Measurements from ENCODE around the gene DMPK.

The DMPK gene

DNA sequence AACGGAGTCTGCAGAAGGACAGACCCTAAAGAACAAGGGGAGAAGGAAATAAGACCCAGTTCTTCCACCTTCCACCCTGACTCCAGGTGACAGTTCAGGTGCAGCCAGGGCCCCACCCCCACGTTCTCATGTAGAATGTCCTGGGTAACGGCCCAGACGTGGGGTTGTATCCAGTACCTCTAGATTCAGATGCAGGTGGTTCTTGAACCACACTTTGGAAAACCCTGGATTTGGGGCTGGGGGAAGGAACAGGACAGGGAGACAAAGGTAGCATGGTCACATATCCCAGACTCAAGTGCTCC, 2.2 kb downstream of the DMPK start:
- no peak overlapping the region for H3K9ac ChIP-seq
- H3K27ac ChIP-seq, result no peak overlapping the region
- no peak for TF ChIP-seq Cebpa-rat (IDR thresholded peaks at IDR 0.05)

DNA sequence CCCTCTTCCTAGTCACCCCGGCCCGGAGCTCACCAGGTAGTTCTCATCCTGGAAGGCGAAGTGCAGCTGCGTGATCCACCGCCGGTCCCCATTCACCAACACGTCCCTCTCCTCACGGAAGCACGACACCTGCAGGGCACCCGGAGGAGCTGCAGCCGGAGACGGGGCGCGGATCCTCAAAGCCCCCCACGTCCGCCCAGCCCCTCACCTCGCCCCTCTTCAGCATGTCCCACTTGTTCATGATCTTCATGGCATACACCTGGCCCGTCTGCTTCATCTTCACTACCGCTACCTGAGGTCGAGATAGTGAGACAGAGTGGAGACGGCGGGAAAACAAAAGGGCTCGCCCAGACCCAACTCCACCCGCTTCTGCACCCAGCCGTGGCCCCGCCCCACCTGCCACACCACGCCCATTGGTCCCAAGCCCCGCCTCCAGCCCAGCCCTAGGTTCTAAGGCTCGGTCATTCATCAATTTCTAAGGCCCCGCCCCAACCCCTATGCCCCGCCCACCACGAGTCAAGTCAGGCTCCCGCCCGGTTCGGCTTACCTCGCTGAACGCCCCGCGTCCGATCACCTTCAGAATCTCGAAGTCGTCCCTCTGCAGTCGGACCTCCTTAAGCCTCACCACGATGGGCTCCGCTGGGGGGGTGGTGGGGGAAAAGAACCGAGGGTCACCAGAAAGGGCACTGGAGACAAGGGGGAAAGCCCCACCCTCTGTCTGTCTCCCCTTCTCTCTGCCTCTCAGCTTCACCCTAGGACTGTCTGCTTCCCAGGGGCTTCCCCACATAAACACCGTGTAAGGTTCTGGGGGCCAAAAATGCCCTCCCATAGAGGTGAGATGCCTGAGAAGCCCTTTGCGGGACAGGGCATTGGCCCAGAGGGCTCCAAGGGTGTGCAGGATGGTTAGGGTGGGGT, 2.8 kb downstream of the DMPK start:
- Histone ChIP-seq H3K9ac (no peak overlapping the region), H3K27ac (no peak overlapping the region), H3K4me1 (peaks cover 28% of the 10 kb centered on the region), H3K9me3 (no peaks in the 10 kb centered on the region), H3K4me3 (peak overlapping the region; percentile 54), H3K27me3 (no peaks in the 10 kb centered on the region), H4K20me1 (peaks cover 56% of the 10 kb centered on the region), H3K36me3 (peaks cover 12% of the 10 kb centered on the region; the same call in 1 of the 2 replicates), H3K4me2 (peak overlapping the region; percentile 94)
- TF ChIP-seq Cebpa-rat (IDR thresholded peaks at IDR 0.05), result no peak

More for the DNA sequence above, 2.2 kb downstream of the DMPK start:
- no peaks in the 10 kb centered on the region for H3K27me3 ChIP-seq
- no peak overlapping the region for H3K4me2 ChIP-seq
- peaks cover 28% of the 10 kb centered on the region for H3K4me1 ChIP-seq
- peaks cover 18% of the 10 kb centered on the region; the same call in 1 of the 2 replicates for H3K36me3 ChIP-seq
- no peak overlapping the region for H3K4me3 ChIP-seq
- H3K9me3 ChIP-seq, result no peaks in the 10 kb centered on the region
- peaks cover 62% of the 10 kb centered on the region for H4K20me1 ChIP-seq

DNA sequence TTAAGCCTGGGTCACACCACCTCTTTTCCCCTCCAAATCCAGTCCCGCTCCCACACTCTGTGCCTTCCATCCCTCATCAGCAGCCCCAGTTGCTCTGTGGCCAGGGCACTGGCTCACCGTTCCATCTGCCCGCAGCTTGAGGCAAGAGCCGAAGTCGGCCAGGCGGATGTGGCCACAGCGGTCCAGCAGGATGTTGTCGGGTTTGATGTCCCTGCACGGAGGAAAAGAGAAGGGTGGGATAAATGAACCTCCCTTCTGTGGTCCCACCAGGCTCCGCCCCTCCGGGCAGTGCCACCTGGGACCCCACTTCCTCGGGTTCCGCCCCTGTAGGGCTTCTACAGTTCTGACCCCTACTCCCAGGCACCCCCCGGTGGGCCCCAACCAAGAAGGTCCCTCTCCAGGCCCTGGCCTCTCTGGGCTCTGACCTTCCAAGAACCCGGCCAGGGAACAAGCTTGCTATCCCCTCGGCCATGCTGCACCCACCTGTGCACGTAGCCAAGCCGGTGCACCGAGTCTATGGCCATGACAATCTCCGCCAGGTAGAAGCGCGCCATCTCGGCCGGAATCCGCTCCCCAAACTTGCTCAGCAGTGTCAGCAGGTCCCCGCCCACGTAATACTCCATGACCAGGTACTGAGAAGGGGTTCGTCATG, 4.2 kb downstream of the DMPK start:
- Histone ChIP-seq H3K4me2 (peak overlapping the region; percentile 94), H3K4me3 (no peak overlapping the region), H3K27me3 (no peaks in the 10 kb centered on the region), H4K20me1 (peaks cover 48% of the 10 kb centered on the region), H3K36me3 (peaks cover 12% of the 10 kb centered on the region; the same call in 1 of the 2 replicates), H3K9ac (no peak overlapping the region), H3K4me1 (peaks cover 34% of the 10 kb centered on the region), H3K9me3 (no peaks in the 10 kb centered on the region), H3K27ac (no peak overlapping the region)
- no peak for TF ChIP-seq Cebpa-rat (IDR thresholded peaks at IDR 0.05)

DNA sequence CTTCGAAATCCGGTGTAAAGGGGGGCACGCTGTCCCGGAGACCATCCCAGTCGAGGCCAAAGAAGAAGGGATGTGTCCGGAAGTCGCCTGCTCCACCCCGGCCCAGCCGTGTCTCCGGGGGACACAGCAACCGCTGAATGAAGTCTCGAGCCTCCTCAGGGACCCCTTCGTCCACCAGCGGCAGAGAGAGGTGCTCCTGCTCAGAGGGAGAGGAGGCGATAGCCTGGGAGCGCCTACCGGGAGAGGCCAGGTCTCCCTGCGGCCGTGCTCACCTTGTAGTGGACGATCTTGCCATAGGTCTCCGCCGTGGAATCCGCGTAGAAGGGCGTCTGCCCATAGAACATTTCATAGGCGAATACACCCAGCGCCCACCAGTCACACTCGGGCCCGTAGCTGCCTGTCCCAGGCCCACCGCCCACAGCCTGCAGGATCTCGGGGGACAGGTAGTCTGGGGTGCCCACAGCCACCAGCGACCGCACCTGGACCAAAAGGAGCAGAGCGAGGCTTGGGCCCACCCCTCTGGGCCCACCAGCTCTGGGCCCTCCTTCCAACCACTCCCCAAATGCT, 4.8 kb downstream of the DMPK start:
- peaks cover 40% of the 10 kb centered on the region for H3K4me1 ChIP-seq
- no peak overlapping the region for H3K9ac ChIP-seq
- no peak overlapping the region for H3K4me3 ChIP-seq
- TF ChIP-seq Cebpa-rat (IDR thresholded peaks at IDR 0.05), result no peak
- H4K20me1 ChIP-seq, result peaks cover 49% of the 10 kb centered on the region
- H3K27me3 ChIP-seq, result no peaks in the 10 kb centered on the region
- H3K36me3 ChIP-seq, result peaks cover 12% of the 10 kb centered on the region; the same call in 1 of the 2 replicates
- H3K4me2 ChIP-seq, result no peak overlapping the region
- H3K27ac ChIP-seq, result no peak overlapping the region
- no peaks in the 10 kb centered on the region for H3K9me3 ChIP-seq

DNA sequence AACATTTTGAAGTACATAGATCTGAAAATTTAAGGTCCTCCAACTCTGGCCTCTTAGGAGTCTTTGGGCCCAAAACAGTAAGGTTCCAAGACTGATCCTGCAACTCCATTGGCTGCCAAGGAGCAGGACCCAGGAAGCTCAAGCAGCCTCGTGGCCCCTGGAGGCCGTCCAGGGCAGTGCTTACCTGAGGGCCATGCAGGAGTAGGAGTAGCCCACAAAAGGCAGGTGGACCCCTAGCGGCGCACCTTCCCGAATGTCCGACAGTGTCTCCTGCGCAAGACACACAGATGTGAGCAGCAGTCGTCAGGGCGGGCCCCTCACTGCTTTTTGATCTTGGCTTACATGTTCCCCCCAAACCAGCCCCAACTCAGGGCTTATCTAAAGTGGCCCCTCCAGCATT, 7.5 kb downstream of the DMPK start:
- H3K9me3 ChIP-seq, result no peaks in the 10 kb centered on the region
- H3K36me3 ChIP-seq, result peaks cover 12% of the 10 kb centered on the region; the same call in 1 of the 2 replicates
- H3K4me3 ChIP-seq, result no peak overlapping the region
- peaks cover 47% of the 10 kb centered on the region for H3K4me1 ChIP-seq
- no peak overlapping the region for H3K4me2 ChIP-seq
- no peak for TF ChIP-seq Cebpa-rat (IDR thresholded peaks at IDR 0.05)
- H4K20me1 ChIP-seq, result peaks cover 42% of the 10 kb centered on the region
- no peak overlapping the region for H3K9ac ChIP-seq
- no peaks in the 10 kb centered on the region for H3K27me3 ChIP-seq
- H3K27ac ChIP-seq, result no peak overlapping the region

- Histone ChIP-seq H3K4me1 (peaks cover 35% of the 10 kb centered on the region), H3K27ac (no peak overlapping the region), H3K9ac (no peak overlapping the region; the same call in 1 of the 2 replicates), H3K4me3 (no peak overlapping the region), H3K27me3 (peaks cover 2% of the 10 kb centered on the region; the same call in 1 of the 2 replicates), H3K9me3 (no peaks in the 10 kb centered on the region), H3K4me2 (peak overlapping the region; percentile 98), H4K20me1 (peaks cover 33% of the 10 kb centered on the region), H3K36me3 (peaks cover 12% of the 10 kb centered on the region; the same call in 1 of the 2 replicates)
- TF ChIP-seq Cebpa-rat (IDR thresholded peaks at IDR 0.05), result no peak
Measured at GRCh38 chr19:45773384-45773783, 8.9 kb downstream of the DMPK start.

DNA sequence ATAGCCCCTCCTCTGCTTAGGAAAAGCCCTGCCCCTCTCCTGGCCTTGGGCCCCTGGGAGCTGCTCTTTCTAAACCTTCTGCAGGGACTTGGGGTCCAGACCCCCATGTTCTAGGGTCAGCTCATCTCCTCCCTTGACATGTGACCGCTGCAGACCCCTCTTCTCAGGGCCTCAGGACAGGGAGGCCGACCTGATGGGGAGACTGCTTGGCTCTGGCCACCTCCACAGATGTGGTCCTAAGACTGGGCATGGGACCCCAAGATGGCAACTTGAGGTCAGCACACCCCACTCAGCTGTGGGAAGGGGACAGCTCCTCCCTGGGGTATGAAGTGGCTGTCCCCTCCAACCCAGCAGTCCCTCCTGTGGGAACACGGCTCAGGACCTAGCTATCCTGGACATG, 9.4 kb downstream of the DMPK start:
- peaks cover 28% of the 10 kb centered on the region for H4K20me1 ChIP-seq
- no peak overlapping the region for H3K27ac ChIP-seq
- peak overlapping the region; percentile 98 for H3K4me2 ChIP-seq
- H3K9ac ChIP-seq, result no peak overlapping the region; the same call in 1 of the 2 replicates
- H3K27me3 ChIP-seq, result peaks cover 6% of the 10 kb centered on the region
- H3K36me3 ChIP-seq, result peaks cover 12% of the 10 kb centered on the region; the same call in 1 of the 2 replicates
- TF ChIP-seq Cebpa-rat (IDR thresholded peaks at IDR 0.05), result no peak
- peaks cover 35% of the 10 kb centered on the region for H3K4me1 ChIP-seq
- no peaks in the 10 kb centered on the region for H3K9me3 ChIP-seq
- no peak overlapping the region for H3K4me3 ChIP-seq

DNA sequence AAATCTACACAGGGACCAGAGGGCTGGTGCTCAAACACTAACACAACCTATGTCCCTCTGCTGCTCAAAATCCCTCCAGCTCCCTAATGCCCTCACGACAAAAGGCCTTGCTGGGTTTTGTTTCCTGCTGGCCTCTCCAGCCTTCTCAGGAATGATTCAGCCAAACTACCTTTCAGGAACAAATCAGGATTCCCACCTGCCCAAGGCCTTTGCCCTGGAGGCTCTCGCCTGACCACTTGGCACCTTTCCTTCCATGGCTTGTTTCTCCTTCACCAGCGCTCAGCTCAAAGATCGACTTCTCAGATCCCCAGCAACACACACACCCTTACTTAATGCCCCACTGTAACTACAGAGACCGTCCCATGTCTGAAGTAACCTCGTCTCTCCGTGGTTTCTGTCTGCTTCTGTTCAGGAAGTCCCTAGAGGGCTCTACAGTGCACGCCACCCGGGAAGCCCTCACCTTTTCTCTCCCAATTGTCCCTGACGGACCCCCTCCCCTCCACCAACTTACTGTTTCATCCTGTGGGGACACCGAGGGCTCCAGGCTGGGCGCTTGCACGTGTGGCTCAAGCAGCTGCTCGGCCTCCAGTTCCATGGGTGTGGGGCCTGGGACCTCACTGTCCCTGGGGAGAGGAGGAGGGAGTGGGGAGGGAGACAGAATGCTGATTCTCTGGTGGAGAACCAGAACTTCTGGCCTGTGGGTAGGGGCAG, 10.0 kb downstream of the DMPK start:
- Histone ChIP-seq H3K4me3 (no peak overlapping the region), H3K4me2 (peak overlapping the region; percentile 98), H3K9me3 (no peaks in the 10 kb centered on the region), H3K27ac (no peak overlapping the region), H3K9ac (peak overlapping the region; percentile 21; the same call in 1 of the 2 replicates), H3K4me1 (peaks cover 41% of the 10 kb centered on the region), H4K20me1 (peaks cover 24% of the 10 kb centered on the region), H3K36me3 (peaks cover 7% of the 10 kb centered on the region; the same call in 1 of the 2 replicates), H3K27me3 (peaks cover 13% of the 10 kb centered on the region)
- no peak for TF ChIP-seq Cebpa-rat (IDR thresholded peaks at IDR 0.05)

DNA sequence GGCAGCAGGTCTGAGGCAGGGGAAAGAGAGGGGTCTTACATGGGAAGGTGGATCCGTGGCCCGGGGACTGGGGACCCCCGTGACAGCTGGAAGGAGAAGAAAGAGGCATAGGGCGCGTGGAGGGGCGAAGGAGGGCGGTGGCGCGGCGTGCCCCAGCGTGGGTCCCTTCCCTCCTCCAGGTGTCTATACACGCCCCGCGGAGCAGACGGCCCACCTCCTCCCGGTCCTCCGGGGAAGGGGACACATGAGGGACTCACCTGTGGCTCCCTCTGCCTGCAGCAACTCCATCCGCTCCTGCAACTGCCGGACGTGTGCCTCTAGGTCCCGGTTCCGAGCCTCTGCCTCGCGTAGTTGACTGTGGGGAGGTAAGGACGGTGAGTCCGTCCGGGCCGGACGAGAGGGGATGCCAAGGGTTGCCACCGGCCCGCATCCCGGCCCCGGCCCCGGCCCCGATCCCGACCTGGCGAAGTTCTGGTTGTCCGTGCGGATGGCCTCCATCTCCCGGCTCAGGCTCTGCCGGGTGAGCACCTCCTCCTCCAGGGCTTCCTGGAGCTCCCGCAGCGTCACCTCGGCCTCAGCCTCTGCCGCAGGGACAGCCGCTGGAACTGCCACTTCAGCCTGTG, 10.9 kb downstream of the DMPK start:
- no peaks in the 10 kb centered on the region; the same call in 1 of the 2 replicates for H3K36me3 ChIP-seq
- H3K4me1 ChIP-seq, result peaks cover 48% of the 10 kb centered on the region
- H3K9me3 ChIP-seq, result no peaks in the 10 kb centered on the region
- H4K20me1 ChIP-seq, result peaks cover 24% of the 10 kb centered on the region
- peak overlapping the region; percentile 85; the same call in 1 of the 2 replicates for H3K4me3 ChIP-seq
- no peak for TF ChIP-seq Cebpa-rat (IDR thresholded peaks at IDR 0.05)
- H3K9ac ChIP-seq, result no peak overlapping the region
- no peak overlapping the region for H3K27ac ChIP-seq
- peaks cover 19% of the 10 kb centered on the region for H3K27me3 ChIP-seq
- H3K4me2 ChIP-seq, result peak overlapping the region; percentile 98

Measured in BLaER1 (cell line).